ENCODE data around the gene GSTA4.

DNA sequence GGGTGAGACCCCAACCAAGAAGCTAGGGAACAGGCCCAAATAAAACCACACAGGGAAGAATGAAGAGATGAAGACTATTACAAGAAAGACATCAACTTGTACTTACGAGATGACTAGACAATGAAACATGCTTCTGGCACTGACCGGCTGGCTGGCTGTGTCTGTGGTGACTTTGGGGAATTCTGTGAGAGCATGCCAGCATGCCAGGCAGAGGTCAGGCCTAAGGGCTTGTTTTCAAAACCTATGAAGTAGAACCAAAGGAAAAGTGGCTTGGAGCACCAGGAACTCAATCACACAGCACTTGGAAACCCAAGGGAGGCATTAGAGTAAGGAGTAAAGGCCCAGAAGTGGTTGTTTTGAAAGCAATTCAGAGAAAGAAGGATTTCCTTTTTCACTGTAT lies 57.2 kb downstream of the GSTA4 start:
- no peak for TF ChIP-seq POLR2A (IDR thresholded peaks at IDR 0.05)
- TF ChIP-seq, protein P1, sequence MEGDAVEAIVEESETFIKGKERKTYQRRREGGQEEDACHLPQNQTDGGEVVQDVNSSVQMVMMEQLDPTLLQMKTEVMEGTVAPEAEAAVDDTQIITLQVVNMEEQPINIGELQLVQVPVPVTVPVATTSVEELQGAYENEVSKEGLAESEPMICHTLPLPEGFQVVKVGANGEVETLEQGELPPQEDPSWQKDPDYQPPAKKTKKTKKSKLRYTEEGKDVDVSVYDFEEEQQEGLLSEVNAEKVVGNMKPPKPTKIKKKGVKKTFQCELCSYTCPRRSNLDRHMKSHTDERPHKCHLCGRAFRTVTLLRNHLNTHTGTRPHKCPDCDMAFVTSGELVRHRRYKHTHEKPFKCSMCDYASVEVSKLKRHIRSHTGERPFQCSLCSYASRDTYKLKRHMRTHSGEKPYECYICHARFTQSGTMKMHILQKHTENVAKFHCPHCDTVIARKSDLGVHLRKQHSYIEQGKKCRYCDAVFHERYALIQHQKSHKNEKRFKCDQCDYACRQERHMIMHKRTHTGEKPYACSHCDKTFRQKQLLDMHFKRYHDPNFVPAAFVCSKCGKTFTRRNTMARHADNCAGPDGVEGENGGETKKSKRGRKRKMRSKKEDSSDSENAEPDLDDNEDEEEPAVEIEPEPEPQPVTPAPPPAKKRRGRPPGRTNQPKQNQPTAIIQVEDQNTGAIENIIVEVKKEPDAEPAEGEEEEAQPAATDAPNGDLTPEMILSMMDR (IDR thresholded peaks at IDR 0.05) = no peak
